Epithelial cell of proximal tubule (primary cell): ENCODE results near the gene TMPRSS2. TPM values are rescaled to one million over a fixed set of nuclear protein-coding genes. Genes with fewer than 3 reads are reported as not detected.
A peak's percentile ranks its signal among the peaks of the same experiment; 100 is the strongest.

Source experiments
- DNase-seq: peaks from one replicate; pipeline ENCODE4 v3.0.0-alpha.2; 2011; ENCODE audit warnings: low read depth
- H3K4me3 ChIP-seq: 2 replicates; pipeline ENCODE4 v1.5.1; 2011; ENCODE audit warnings: low read depth, mild to moderate bottlenecking, low read length
- CTCF ChIP-seq: conservative IDR thresholded peaks from 2 replicates; pipeline ENCODE4 v1.5.1; 2012; ENCODE audit warnings: low read depth, mild to moderate bottlenecking, low read length
- total RNA-seq: library from RNA; depleted of rRNA; stranded (reverse); fragments of >200 nt; gene quantifications from 2 replicates; pipeline ENCODE4 v1.2.3, GENCODE V29; 2015

The TMPRSS2 gene
- total RNA-seq, 1 donor from 2014 or later, result 9.1 TPM

GRCh38 chr21:41510500-41510899 lies 2.5 kb upstream of the TMPRSS2 start:
- TF ChIP-seq CTCF, result no peak
- H3K4me3 ChIP-seq, result no peak overlapping the region
- no peak for DNase-seq

GRCh38 chr21:41509733-41510132 lies 1.8 kb upstream of the TMPRSS2 start:
- no peak for DNase-seq
- no peak for TF ChIP-seq CTCF
- no peak overlapping the region for H3K4me3 ChIP-seq

- no peak overlapping the region for H3K4me3 ChIP-seq
- DNase-seq, result no peak
- TF ChIP-seq CTCF, result no peak
Measured at GRCh38 chr21:41509145-41509496, 1.2 kb upstream of the TMPRSS2 start.

- no peak for TF ChIP-seq CTCF
- H3K4me3 ChIP-seq, result peak overlapping the region; percentile 8
- DNase-seq, result no peak
Measured at GRCh38 chr21:41508415-41509144, 622 bp upstream of the TMPRSS2 start.

- no peak for TF ChIP-seq CTCF
- H3K4me3 ChIP-seq, result peak overlapping the region; percentile 31
- no peak for DNase-seq
Measured at GRCh38 chr21:41506611-41507520, 1.1 kb downstream of the TMPRSS2 start.

GRCh38 chr21:41506005-41506594 lies 1.9 kb downstream of the TMPRSS2 start:
- no peak for TF ChIP-seq CTCF
- no peak for DNase-seq
- no peak overlapping the region for H3K4me3 ChIP-seq
